HG03095 (cell line): ENCODE data around the gene DVL1.

Experiments used
- ATAC-seq: cut with Tn5 transposase; IDR thresholded peaks from one replicate; pipeline ENCODE4 v1.9.1; 2021; ENCODE audit warnings: moderate library complexity; ENCODE audit not compliant: unreplicated experiment

Gene DVL1

GRCh38 chr1:1342061-1342562, 7.1 kb downstream of the DVL1 start:
- no peak for ATAC-seq

- ATAC-seq: no peak
Measured at GRCh38 chr1:1341549-1342021, 7.6 kb downstream of the DVL1 start.

GRCh38 chr1:1340791-1341548, 8.2 kb downstream of the DVL1 start:
- ATAC-seq: no peak

GRCh38 chr1:1340185-1340584, 9.0 kb downstream of the DVL1 start:
- no peak for ATAC-seq

- ATAC-seq: no peak
Measured at GRCh38 chr1:1338278-1338677, 10.9 kb downstream of the DVL1 start.

GRCh38 chr1:1337793-1338147, 11.4 kb downstream of the DVL1 start:
- ATAC-seq: no peak

GRCh38 chr1:1336931-1337792, 12.1 kb downstream of the DVL1 start:
- no peak for ATAC-seq

- no peak for ATAC-seq
Measured at GRCh38 chr1:1336446-1336845, 12.8 kb downstream of the DVL1 start.

- no peak for ATAC-seq
Measured at GRCh38 chr1:1335792-1336248, 13.4 kb downstream of the DVL1 start.

- no peak for ATAC-seq
Measured at GRCh38 chr1:1335283-1335682, 13.9 kb downstream of the DVL1 start.

GRCh38 chr1:1334835-1335234, 14.4 kb downstream of the DVL1 start:
- ATAC-seq: no peak

- no peak for ATAC-seq
Measured at GRCh38 chr1:1333551-1334241, 15.5 kb downstream of the DVL1 start.

- ATAC-seq: no peak
Measured at GRCh38 chr1:1332774-1333480, 16.3 kb downstream of the DVL1 start.

- ATAC-seq: no peak
Measured at GRCh38 chr1:1332031-1332755, 17.0 kb downstream of the DVL1 start.

- no peak for ATAC-seq
Measured at GRCh38 chr1:1331068-1331965, 17.9 kb downstream of the DVL1 start, which contains the start of gene TAS1R3. TAS1R3 (plus strand) TSS chr1:1331280; CDS start chr1:1331346, 66 bp downstream.

- no peak for ATAC-seq
Measured at GRCh38 chr1:1330366-1331067, 18.7 kb downstream of the DVL1 start.

- ATAC-seq: no peak
Measured at GRCh38 chr1:1329304-1330210, 19.7 kb downstream of the DVL1 start.
